NCI-H1930 (cell line): ENCODE measurements around the gene PLD3.

Experiments used
- DNase-seq, 2 experiments: peaks; one replicate each; lab custom pipeline; 2025; lab: John Stamatoyannopoulos, UW

PLD3 gene

DNA sequence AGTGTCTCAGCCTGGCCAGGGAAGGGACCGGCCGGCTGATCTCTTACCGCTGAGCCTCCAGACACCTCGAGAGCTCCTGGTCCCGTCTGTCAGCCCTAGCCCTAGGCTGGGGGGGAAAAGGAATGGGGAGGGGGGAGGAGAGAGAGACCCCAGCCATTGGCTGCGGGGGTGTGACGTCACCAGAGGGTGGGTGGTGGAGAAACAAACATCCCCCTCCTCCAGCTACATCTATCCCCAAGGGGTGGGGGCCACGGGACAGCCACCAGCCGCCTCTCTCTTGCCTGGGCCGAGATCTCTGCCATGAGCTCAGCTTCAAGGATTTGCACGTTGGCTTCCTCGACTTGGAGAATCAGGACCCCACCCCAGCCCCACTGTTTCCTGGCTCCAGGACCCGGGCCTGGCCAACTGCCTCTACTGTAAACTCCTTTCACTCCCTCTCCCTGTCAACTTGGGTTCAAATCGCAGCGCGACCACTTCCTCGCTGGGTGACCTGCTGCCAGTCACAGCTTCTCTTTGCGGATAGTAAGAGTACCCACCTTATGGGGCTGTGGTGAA lies 64.9 kb downstream of the PLD3 start, which contains the start of gene PRX:
TSS of gene PRX (minus strand) at position 88 of the 555 bp plus-strand sequence. CDS start 5,446 bp downstream, outside the sequence.
- no peak for DNase-seq

DNA sequence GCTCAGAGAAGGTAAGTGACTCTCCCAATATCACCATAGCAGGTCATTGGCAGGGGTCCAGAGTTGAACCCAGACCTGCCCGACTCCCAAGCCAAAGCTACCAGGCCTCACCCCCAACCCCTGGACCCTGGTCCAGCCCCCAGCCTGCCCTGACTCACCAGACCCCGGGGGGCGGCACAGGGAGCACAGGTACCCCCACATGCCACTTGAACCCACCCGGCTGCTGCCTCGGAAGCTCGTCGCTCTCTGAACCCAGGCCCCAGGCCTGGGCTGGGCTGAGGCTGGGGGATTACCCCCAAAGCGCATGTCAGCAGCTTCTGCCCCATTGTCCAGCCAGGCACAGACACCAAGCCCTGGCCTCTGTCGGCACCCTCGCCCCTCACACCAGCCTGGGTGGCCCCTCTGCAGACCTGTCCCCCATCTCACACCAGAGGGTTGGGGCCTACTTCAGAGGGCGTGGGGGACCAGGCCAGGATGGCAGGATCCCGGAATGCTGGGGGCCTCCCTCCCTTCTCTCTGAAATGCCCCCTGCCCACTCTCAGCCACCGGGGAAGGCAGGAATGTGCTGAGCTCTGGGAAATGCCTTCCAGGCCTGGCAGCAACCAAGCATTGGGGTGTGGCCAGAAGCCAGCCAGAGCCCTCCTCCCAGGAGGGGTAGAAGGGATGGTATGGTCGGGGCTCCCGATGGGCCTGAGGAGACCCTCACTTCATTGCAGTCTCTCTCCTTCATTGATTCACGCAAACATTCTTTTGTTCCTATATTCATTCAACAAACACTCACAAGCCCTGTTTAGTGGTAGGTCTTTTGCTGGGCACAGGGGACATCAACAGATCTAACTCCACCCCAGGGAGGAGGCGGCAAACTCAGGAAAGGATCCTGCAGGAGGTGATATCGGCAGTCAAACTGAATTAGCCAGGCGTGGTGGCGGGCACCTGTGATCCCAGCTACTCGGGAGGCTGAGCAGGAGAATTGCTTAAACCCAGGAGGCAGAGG lies 66.3 kb downstream of the PLD3 start:
- DNase-seq = no peak

DNA sequence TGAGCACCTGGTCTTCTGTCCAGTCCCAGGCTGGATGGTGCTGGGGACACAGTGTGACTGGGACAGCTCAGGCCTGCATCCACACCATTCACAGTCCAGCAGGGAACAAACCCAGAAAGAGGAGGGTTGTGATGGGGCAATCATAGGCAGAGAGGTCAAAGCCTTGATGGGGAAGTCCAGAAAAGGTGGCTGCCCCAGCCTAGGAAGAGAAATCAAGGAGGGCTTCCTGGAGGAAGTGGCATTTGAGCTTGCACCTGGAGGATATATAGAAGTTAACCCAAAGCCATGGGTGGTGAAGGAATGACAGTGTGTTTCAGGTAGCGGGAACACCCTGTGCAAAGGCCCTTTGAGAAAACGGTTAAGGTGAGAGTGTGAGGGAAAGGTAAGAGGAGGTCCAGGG lies 67.3 kb downstream of the PLD3 start:
- no peak for DNase-seq

DNA sequence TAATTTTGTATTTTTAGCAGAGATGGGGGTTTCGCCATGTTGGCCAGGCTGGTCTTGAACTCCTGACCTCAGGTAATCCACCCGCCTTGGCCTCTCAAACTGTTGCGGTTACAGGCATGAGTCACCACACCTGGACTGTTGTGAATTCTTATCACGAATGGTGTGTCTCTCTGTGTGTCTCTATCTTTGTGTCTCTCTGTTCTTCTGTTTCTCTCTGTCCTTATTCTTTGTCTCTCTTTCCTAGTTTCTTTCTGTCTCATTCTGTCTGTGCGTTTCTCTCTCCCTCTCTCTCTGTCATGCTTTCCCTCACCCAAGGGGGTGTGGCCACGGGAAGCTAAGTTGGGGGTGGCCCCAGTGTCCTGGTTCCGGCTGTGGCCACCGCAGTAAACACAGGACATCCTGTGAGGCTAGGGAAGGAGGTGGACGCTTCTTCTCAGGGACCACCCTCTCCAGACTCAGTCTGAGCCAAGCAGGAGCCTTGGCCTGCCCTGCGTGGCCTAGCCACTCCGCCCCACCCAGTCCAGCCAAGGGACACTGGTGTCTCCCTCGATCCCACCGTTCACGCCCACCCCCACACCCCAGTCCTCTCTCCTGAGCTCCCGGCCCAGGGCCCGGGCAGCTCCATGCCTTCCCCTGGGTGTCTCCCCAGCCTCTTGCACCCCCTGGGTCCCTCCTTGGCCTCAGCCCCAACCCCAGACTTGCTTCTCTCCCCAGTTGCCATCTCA lies 68.6 kb downstream of the PLD3 start:
- no peak for DNase-seq

DNA sequence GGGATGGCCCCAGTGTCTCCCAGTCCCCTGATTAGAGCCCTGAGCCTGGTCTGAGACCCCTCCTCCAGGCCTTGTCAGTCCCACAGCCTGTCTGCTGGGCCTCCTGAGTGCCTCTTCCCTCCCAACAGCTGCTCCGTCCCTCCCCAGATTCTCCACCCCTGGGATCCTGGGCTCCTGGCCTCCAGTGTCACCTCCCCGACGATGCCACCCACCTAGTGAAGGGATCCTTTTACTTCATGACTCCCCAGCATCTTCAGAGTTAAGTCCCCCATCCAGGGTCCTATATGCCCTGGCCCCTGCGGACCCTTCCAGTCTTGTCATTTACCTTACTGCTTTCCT lies 69.1 kb downstream of the PLD3 start:
- DNase-seq = no peak

DNA sequence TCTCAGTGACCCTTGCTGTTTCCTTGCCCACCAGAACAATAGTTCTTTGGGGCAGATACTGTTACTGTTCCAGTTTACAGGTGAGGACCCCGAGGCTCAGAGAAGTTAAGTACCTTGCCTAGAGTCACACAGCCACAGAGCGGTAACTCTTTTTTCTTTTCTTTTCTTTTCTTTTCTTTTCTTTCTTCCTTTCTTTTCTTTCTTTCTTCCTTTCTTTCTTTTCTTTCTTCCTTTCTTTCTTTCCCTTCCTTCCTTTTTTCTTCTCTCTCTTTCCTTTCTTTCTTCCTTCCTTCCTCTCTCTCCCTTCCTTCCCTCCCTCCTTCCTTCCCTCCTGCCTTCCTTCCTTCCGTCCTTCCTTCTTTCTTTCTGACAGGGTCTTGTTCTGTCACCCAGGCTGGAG lies 69.5 kb downstream of the PLD3 start:
- DNase-seq = no peak

DNA sequence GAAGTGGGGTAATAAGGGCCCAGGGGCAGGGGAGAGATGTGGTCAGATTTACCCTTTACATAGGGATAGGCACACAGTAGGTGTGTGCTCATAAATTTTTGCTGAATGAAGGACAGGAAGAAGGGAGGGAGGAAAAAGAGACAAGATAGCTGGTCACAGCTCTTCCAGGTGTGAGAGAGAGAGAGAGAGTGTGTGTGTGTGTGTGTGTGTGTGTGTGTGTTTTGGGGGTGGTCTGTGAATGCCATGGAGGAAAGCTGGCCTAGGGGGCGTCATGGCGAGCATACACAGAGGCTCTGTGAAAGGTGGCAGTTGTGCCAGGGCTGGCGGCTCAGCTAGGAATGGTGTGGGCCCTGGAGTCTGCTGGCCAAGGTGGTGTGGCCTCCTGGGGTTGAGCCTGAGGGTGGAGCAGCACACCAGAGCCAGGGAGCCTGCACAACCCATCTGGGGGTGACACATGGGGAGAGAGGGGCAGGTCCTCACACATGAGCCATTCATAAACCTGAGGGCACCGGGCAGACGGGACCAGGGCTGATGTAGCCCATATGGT lies 70.6 kb downstream of the PLD3 start:
- no peak for DNase-seq

DNA sequence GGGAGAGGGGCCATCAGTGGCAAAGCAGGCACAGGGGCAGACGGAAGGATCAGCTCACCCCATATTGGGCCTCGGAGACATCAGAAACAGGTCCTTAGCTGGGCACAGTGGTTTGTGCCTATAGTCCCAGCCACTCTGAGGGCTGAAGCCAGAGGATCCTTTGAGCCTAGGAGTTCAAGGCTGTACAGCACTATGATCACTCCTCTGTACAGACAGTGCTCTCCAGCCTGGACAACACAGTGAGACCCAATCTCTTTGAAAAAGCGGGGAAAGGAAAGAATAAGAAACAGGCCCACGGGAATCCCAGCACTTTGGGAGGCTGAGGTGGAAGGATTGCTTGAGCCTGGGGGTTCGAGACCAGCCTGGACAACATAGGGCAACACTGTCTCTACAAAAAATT lies 71.3 kb downstream of the PLD3 start:
- DNase-seq = no peak

DNA sequence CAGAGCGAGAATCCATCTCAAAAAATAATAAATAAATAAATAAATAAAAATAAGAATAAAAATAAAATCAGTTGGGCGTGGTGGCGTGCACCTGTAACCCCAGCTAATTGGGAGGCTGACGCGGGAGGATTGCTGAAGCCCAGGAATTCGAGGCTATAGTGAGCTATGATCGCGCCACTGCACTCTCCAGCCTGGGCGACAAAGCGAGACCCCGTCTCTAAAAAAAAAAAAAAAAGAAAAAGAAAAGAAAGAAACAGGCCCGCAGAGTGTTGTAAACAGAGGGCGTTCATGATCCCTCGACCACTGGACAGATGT lies 71.9 kb downstream of the PLD3 start:
- DNase-seq = no peak

DNA sequence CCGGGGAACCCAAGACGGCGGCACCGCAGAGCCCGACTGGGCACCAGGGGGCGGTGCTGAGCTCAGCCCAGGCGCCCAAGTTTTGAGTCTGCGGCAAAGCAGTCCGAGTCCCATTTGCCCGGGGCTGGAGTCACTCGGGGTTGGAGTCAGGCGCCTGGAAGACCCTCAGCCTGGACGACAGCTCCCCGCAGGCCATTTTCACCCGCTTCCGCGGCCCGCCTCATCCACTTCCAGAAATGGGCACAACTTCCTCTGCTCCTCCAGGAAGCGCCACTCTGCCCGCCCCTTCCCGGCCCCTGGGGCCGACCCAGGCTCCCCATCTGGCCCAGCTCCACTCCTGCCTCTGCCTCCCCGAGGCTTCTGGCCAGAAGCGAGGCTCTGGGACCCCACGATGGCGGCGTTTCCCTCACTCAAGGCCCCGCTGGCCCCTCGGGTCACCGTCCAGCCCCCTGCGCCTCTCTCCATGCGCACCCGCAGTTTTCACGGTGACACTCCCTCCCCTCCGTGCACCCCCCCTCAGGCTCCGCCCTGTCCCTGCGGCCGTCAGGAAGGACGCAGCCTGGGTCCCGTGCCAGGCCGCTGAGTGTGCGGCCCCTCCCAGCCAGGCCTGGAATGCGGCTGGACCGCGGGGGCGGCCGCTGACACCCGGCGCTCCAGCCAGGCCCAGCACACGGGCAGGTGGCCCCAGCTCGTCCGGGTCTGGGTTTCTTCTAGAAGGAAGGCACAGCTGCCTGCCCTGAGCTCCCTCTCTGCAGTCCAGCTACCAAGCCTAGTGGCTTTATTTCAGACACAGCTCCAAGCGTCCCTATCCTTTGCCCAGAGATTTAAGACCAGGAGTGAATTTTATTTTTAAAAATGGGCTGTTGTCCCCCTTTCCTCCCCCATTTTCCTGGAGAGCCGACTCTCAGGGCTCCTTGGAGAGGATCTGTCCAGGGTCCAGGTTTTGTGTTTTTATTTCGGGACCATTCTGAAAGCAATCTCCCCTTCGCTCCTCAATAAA lies 72.6 kb downstream of the PLD3 start:
- peak; percentile 68 to 79 for DNase-seq

DNA sequence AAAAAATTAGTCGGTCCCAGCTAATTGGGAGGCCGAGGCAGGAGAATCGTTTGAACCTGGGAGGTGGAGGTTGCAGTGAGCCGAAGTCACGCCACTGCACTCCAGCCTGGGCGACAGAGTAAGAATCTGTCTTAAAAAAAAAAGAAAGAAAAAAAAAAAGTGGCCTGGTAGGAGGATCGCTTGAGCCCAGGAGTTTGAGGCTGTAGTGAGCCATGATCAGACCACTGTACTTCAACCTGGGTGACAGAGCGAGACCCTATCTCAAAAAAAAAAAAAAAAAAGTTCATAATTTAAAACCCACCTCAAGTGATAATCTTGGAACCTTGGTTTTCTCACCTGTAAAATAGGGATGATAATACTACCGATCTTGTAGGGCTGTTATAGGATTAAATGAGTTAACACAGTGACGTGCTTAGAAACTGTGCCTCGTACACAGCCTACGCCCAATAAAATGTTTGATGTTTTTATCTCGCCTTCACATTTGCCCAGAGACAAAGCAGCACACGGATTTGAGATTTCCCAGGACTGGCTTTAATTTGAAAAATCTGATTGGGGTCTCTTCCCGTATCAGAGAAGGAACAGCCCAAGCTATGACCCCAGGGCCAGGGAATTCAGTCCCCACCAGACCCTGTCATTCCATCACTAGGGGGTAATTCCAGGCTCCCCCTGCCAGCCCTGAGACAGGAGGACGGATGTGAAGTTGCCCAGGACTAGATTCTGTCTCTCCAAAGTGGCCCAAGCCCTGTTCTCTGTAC lies 73.7 kb downstream of the PLD3 start:
- no peak for DNase-seq

DNA sequence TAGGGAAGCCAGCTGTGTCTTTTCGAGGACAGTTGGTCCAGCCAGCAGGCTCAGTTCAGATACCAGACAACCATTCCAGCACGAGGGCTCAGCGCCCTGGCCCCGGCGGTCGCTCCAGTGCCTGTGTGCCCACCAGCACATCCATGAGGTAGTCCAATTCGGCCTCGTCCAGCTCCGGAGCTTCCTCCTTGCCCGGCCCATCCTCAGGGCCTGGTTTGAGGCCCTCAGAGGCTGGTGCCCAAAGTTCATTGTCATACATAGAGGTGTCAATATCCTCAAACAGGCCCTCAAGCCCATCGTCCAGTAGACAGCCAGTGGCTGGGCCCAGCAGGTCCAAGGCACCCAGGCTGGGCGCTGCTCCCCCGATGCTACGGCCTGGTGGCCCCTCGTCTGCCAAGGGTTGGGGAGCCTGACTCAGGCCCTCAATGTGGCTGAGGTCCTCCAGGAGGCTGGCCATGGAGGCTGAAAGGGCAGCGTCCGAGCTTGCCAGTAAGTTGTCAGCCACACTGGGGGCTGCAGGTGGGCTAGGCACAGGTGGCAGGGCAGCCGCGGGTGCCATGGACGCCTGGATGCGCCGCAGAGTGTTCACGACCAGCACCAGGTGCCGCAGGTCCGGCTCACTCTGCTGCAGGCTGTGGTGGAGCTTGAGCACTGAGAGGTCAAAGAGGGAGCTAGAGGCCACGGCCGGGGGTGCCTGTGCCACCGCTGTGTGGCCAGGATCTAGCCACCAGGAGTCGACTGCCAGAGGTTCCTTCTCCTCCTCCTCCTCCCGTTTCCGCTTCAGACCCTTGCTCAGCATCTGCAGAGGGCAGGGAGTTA lies 74.5 kb downstream of the PLD3 start:
- DNase-seq = no peak

DNA sequence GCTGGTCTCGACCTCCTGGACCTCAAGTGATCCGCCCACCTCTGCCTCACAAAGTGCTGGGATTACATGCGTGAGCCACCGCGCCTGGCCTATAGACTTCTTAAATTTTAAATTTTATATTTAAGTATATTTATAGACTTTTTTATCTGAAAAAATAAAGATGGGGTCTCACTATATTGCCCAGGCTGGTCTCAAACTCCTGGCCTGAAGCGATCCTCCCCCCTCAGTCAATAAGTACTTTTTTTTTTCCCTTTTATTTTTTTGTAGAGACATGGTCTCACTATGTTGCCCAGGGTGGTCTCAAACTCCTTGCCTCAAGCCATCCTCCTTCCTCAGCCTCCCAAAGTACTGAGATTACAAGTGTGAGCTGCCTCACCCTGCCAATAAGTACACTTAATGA lies 75.4 kb downstream of the PLD3 start:
- no peak for DNase-seq

DNA sequence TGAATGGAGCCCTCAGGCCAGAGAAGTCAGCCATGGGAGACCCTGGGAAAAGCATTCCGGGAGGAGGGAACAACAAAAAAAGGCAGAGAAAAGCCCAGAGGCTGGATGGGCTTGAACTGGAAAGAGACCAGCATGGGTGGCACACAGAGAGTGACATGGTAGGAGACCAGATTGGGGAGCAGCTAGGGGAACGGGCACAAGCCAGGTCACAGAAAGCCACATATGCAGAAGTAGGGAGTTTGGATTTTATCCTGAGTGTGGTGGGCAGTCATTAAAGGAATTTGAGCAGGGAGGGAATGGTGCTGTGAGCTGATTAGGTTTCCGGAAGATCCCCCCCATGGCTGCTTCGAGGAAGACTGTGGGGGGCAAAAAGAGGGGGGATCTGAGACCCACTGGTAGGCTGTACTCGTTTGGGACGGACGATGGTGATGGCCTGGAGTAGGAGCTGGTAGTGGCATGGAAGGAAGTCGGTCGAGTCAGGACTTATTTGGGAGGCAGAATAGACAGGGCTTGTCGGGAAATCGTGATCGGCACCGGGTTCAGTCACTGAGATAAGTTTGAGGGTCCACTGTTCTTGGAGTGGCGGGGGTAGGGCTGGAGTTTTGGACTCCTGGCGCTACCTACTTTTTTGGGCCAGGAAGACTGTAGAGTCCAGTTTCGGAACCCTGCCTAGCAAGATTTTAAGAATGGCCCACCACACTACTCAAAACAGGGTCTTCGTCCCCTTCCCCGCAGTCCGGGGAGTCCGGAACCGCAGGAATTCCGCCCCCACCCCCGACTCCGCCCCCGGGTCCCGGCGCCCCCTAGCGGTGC lies 76.3 kb downstream of the PLD3 start:
- no peak for DNase-seq

DNA sequence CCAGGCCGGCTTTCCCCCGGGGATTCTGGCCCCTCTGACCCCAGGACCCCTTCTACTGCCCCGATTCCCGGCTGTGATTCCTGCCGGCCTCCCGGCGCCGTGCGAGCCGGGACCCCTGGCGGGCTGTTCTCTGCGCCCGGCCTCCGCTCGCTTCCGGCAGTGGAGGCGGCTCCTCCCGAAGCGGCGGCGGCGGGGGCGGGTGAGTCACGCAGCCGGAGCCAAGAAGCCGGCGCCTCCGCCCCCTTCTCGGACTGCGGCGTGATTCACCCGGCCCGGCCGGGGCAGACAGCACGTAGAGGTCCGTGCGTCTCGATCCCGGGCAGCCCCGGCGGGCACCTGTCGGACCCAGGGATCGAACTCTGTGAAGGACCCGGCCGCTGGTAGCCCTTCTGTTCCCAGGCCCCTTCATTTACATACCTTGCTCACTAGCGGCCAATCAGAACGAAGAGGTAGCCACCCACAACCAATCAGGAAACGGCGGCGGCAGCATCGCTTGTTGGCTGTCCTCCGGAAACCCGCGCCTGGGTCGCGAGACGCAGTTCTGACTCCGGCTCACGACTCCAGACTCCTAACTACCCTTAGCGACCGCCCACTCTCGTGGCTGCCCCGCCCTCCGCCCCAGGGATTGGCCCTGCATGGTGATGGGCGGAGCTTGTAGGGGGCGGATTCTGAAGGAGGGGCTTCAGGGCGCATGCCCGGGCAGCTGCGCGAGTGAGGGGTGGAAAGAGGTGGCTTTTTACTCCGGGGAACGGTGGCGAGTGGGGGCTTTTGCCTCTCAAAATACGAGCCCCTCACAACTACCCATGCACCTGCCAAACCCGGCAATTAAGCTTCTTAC lies 77.2 kb downstream of the PLD3 start, which contains the start of gene SERTAD1:
TSS of gene SERTAD1 (minus strand) at position 543 of the 838 bp plus-strand sequence. CDS start 2,446 bp downstream, outside the sequence.
- peak; percentile 99 to 100 for DNase-seq
